ENCODE data around the gene DOK5.

Gene DOK5

GRCh38 chr20:54698373-54698772, 223.0 kb downstream of the DOK5 start:
- H3K9me3 ChIP-seq, result no peaks in the 10 kb centered on the region
- H3K27ac ChIP-seq, result no peak overlapping the region
- H3K27me3 ChIP-seq, result no peaks in the 10 kb centered on the region
- H3K36me3 ChIP-seq, result no peaks in the 10 kb centered on the region
- H3K4me1 ChIP-seq, result no peaks in the 10 kb centered on the region
- no peak overlapping the region for H3K4me3 ChIP-seq
- no peak for TF ChIP-seq Cebpa-rat (IDR thresholded peaks at IDR 0.05)
- H4K20me1 ChIP-seq, result no peaks in the 10 kb centered on the region
- H3K4me2 ChIP-seq, result no peak overlapping the region
- no peak overlapping the region for H3K9ac ChIP-seq
